Activated CD4-positive, alpha-beta memory T cell treated with anti-CD3 and anti-CD28 coated beads for 36 hours (primary cell): ENCODE data around the gene CCDC15. TPM values are rescaled to one million over a fixed set of nuclear protein-coding genes. Genes with fewer than 3 reads are reported as not detected.

Experiments used
- CTCF ChIA-PET: fragments of 350-600 bp; sonication (Branson Sonifier 250); formaldehyde crosslinking; loops from one replicate; lab custom pipeline; 2021; ENCODE audit warnings: antibody characterized with exemption, inconsistent platforms; lab: Charles Lee
- POLR2A ChIA-PET: fragments of 350-600 bp; sonication (Branson Sonifier 250); formaldehyde crosslinking; loops from one replicate; lab custom pipeline; 2021; ENCODE audit warnings: antibody characterized with exemption; lab: Charles Lee
- DNase-seq: peaks from one replicate; pipeline ENCODE4 v3.0.0-alpha.2; 2020
- H3K27ac Mint-ChIP-seq: one replicate; pipeline ENCODE4 v1.8.0; 2021; ENCODE audit warnings: mixed read lengths
- H3K27me3 Mint-ChIP-seq: one replicate; pipeline ENCODE4 v1.8.0; 2021; ENCODE audit warnings: mixed read lengths
- H3K36me3 Mint-ChIP-seq: one replicate; pipeline ENCODE4 v1.8.0; 2021; ENCODE audit warnings: mixed read lengths
- H3K4me1 Mint-ChIP-seq: one replicate; pipeline ENCODE4 v1.8.0; 2021; ENCODE audit warnings: low read depth, mixed read lengths
- H3K4me3 Mint-ChIP-seq: one replicate; pipeline ENCODE4 v1.8.0; 2021; ENCODE audit warnings: mild to moderate bottlenecking, mixed read lengths
- H3K9me3 Mint-ChIP-seq: one replicate; pipeline ENCODE4 v1.8.0; 2021; ENCODE audit warnings: mixed read lengths
- intact Hi-C: fragments of 100-400 bp; cut with micrococcal nuclease; formaldehyde crosslinking; loops from one replicate; pipeline ENCODE4 v1.15.1; 2023
- total RNA-seq, 2 experiments: library from RNA; stranded (reverse); gene quantifications; one replicate each; pipeline ENCODE4 v1.2.3, GENCODE V29; 2021

Gene CCDC15
- total RNA-seq, 2 experiments from 2014 or later = 5.6 to 6.4 TPM

- no peak for DNase-seq
- Mint-ChIP-seq H3K4me3 (peak overlapping the region; percentile 72), H3K4me1 (peaks cover 13% of the 10 kb centered on the region), H3K27me3 (peaks cover 19% of the 10 kb centered on the region), H3K36me3 (no peaks in the 10 kb centered on the region), H3K9me3 (no peaks in the 10 kb centered on the region), H3K27ac (no peak overlapping the region)
- POLR2A ChIA-PET = no interaction called here
- CTCF ChIA-PET = interaction anchor here (1.4 kb wide), 1 partner anchor 186 kb away, joined by 4 read pairs; no protein-coding TSS in a partner anchor
- intact Hi-C loops = loop anchor here (5.0 kb wide), 1 partner anchor 50 kb away; the partner anchor contains the start of gene TMEM218
These were observed 108.4 kb downstream of the CCDC15 start for GRCh38 chr11:125062218-125062930.

DNA sequence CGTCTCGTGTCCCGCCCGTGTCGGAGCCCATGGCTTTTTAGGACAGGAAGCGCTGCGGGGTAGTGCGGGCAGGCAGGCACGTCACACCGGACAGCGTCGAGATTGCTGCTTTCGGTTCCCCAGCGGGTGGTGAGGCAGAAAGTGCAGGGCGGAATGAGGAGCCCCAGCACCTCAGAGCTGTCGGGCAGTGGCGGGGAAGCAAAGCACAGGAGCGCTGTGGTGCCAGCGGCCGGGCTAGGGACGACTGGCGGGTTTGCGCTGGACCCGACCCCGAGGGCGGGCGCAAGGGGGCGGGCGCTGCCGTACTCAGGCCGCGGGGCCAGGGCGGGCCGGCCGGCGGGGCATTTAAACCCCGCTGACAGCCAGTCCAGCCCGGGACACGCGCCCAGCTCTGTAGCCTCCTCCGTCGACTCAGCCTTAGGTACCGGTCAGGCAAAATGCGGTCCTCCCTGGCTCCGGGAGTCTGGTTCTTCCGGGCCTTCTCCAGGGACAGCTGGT is 109.0 kb downstream of the CCDC15 start, which contains the start of gene SLC37A2:
Gene SLC37A2 (plus strand): TSS at position 375 of the 498 bp plus-strand sequence. CDS start 63 bp downstream, at position 438.
- no peaks in the 10 kb centered on the region for H3K36me3 Mint-ChIP-seq
- H3K4me3 Mint-ChIP-seq = peak within 1 kb of the TSS; percentile 72
- H3K9me3 Mint-ChIP-seq = no peaks in the 10 kb centered on the region
- ChIA-PET CTCF (interaction anchor here (1.3 to 1.4 kb wide), 2 partner anchors 10 to 186 kb away, joined by 4 read pairs; no protein-coding TSS in a partner anchor), POLR2A (no interaction called here)
- DNase-seq = peak; percentile 72
- H3K27me3 Mint-ChIP-seq = peaks cover 19% of the 10 kb centered on the region
- intact Hi-C loops = loop anchor here (5.0 kb wide), 1 partner anchor 49 kb away; the partner anchor contains the start of gene TMEM218
- H3K4me1 Mint-ChIP-seq = peaks cover 13% of the 10 kb centered on the region
- no peak within 1 kb of the TSS for H3K27ac Mint-ChIP-seq

- Mint-ChIP-seq H3K27me3 (peaks cover 22% of the 10 kb centered on the region), H3K9me3 (no peaks in the 10 kb centered on the region), H3K27ac (no peak overlapping the region), H3K36me3 (no peaks in the 10 kb centered on the region), H3K4me1 (peaks cover 13% of the 10 kb centered on the region), H3K4me3 (peak overlapping the region; percentile 20)
- POLR2A ChIA-PET = interaction anchor here (0.6 kb wide), 1 partner anchor 187 kb away, joined by 3 read pairs; no protein-coding TSS in a partner anchor
- intact Hi-C loops = loop anchor here (5.0 kb wide), 1 partner anchor 49 kb away; the partner anchor contains the start of gene TMEM218
- CTCF ChIA-PET = interaction anchor here (0.6 to 1.4 kb wide), 3 partner anchors 9 to 187 kb away, joined by 3 to 4 read pairs (median 4); no protein-coding TSS in a partner anchor
- DNase-seq = no peak
These were observed 109.5 kb downstream of the CCDC15 start for GRCh38 chr11:125063429-125064043.

DNA sequence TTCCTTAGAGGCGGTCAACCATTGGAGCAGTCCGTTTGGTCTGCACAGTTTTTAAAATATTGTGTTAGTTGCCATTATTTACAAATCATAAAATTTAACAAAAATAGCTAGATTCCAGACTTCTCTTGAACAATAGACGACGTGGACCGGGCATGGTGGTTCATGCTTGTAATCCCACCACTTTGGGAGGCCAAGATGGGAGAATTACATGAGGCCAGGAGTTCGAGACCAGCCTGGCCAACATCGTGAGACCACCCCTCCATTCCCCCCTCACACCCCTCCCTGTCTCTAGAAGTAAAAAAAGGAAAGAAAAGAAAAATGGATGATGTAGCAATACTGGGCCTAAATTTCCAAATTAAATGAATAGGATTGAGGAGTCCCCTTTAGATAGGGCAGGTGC is 110.1 kb downstream of the CCDC15 start:
- CTCF ChIA-PET = interaction anchor here (1.3 kb wide), 1 partner anchor 9 kb away, joined by 4 read pairs; no protein-coding TSS in a partner anchor
- H3K27ac Mint-ChIP-seq = no peak overlapping the region
- H3K27me3 Mint-ChIP-seq = peaks cover 24% of the 10 kb centered on the region
- H3K4me1 Mint-ChIP-seq = peaks cover 13% of the 10 kb centered on the region
- no peak for DNase-seq
- intact Hi-C loops = loop anchor here (5.0 kb wide), 1 partner anchor 48 kb away; the partner anchor contains the start of gene TMEM218
- POLR2A ChIA-PET = interaction anchor here (0.6 kb wide), 1 partner anchor 187 kb away, joined by 3 read pairs; no protein-coding TSS in a partner anchor
- no peak overlapping the region for H3K4me3 Mint-ChIP-seq
- H3K9me3 Mint-ChIP-seq = no peaks in the 10 kb centered on the region
- no peaks in the 10 kb centered on the region for H3K36me3 Mint-ChIP-seq

DNA sequence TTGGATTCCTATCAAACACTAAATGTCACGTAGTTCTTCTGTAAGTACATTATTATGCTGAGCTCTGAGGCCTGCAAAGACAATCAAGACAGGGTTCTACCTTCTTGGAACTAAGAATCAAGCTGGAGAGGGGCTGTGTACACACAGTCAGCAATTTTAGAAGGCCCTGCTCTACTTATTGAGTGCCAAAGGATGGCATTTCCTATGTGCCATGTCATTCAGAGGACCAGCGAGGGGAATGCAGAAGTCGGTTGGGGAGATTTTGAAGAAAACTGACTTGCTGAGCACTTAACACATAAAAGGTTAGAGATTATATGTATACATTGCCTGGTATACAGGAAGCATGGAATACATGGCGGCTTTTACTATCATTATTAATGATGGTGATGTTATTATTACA is 114.4 kb downstream of the CCDC15 start:
- ChIA-PET CTCF (no interaction called here), POLR2A (no interaction called here)
- no peak for DNase-seq
- Mint-ChIP-seq H3K4me3 (no peak overlapping the region), H3K27ac (no peak overlapping the region), H3K27me3 (peaks cover 35% of the 10 kb centered on the region), H3K9me3 (no peaks in the 10 kb centered on the region), H3K4me1 (peaks cover 8% of the 10 kb centered on the region), H3K36me3 (no peaks in the 10 kb centered on the region)
- intact Hi-C loops = no loop called here

GRCh38 chr11:125069008-125069407 is 115.0 kb downstream of the CCDC15 start:
- Mint-ChIP-seq H3K27ac (no peak overlapping the region), H3K4me3 (no peak overlapping the region), H3K36me3 (no peaks in the 10 kb centered on the region), H3K27me3 (peaks cover 30% of the 10 kb centered on the region), H3K4me1 (peaks cover 5% of the 10 kb centered on the region), H3K9me3 (no peaks in the 10 kb centered on the region)
- ChIA-PET POLR2A (no interaction called here), CTCF (interaction anchor here (1.9 kb wide), 1 partner anchor 73 kb away, joined by 6 read pairs; no protein-coding TSS in a partner anchor)
- no peak for DNase-seq
- intact Hi-C loops = no loop called here

DNA sequence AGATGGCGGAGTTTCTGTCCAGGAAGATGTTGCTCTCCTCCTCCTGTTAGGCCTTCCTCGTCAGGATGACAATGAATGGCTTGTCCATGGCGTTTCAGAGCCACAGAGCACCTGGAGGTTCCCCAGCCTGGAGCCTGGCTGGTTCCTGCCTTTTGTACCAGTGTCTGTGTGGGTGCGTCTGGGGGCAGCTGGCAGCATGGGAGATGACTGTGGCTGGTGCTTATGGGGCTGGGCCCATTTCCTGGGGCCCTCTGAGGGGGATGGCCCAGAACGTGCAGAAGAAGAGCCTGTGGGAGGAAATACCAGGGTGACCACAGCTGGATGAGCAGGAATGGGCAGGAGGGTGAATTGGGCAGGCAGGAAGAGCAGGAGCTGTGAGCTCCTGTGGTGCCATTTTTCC is 115.8 kb downstream of the CCDC15 start:
- POLR2A ChIA-PET = no interaction called here
- Mint-ChIP-seq H3K9me3 (no peaks in the 10 kb centered on the region), H3K4me3 (no peak overlapping the region), H3K27ac (no peak overlapping the region), H3K27me3 (peaks cover 23% of the 10 kb centered on the region), H3K4me1 (no peaks in the 10 kb centered on the region), H3K36me3 (no peaks in the 10 kb centered on the region)
- intact Hi-C loops = no loop called here
- CTCF ChIA-PET = interaction anchor here (0.6 to 1.9 kb wide), 2 partner anchors 72 to 265 kb away, joined by 3 to 6 read pairs; no protein-coding TSS in a partner anchor
- DNase-seq = no peak

GRCh38 chr11:125070699-125071254 is 116.8 kb downstream of the CCDC15 start:
- no peak overlapping the region for H3K4me3 Mint-ChIP-seq
- no peaks in the 10 kb centered on the region for H3K4me1 Mint-ChIP-seq
- peaks cover 22% of the 10 kb centered on the region for H3K27me3 Mint-ChIP-seq
- ChIA-PET CTCF (interaction anchor here (1.9 kb wide), 1 partner anchor 71 kb away, joined by 6 read pairs; no protein-coding TSS in a partner anchor), POLR2A (no interaction called here)
- intact Hi-C loops = no loop called here
- no peaks in the 10 kb centered on the region for H3K36me3 Mint-ChIP-seq
- H3K27ac Mint-ChIP-seq = no peak overlapping the region
- peak; percentile 46 for DNase-seq
- H3K9me3 Mint-ChIP-seq = no peaks in the 10 kb centered on the region

GRCh38 chr11:125071435-125071834 is 117.4 kb downstream of the CCDC15 start:
- H3K4me3 Mint-ChIP-seq = no peak overlapping the region
- peaks cover 18% of the 10 kb centered on the region for H3K27me3 Mint-ChIP-seq
- no peak for DNase-seq
- H3K9me3 Mint-ChIP-seq = no peaks in the 10 kb centered on the region
- no peaks in the 10 kb centered on the region for H3K36me3 Mint-ChIP-seq
- ChIA-PET CTCF (no interaction called here), POLR2A (no interaction called here)
- no peak overlapping the region for H3K27ac Mint-ChIP-seq
- intact Hi-C loops = no loop called here
- no peaks in the 10 kb centered on the region for H3K4me1 Mint-ChIP-seq

DNA sequence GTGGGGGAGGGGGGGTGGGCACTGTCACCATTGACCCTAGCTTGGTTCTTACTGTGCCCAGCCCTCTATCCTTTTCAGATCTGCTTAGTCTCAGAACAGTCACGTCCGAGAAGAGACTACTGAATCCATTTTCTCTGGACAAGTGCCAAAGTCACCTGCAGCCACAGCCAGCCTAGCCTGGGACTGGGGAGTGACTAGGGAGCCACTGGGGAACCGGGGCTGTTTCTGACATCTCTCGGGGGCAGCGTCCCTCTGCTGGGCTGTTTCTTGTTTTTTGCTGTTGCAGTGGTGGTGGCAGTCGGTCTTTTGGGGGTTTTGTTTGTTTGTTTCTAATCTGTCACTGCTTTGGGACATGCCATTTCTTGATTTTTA is 117.8 kb downstream of the CCDC15 start:
- Mint-ChIP-seq H3K9me3 (no peaks in the 10 kb centered on the region), H3K27me3 (peaks cover 19% of the 10 kb centered on the region)
- CTCF ChIA-PET = no interaction called here

DNA sequence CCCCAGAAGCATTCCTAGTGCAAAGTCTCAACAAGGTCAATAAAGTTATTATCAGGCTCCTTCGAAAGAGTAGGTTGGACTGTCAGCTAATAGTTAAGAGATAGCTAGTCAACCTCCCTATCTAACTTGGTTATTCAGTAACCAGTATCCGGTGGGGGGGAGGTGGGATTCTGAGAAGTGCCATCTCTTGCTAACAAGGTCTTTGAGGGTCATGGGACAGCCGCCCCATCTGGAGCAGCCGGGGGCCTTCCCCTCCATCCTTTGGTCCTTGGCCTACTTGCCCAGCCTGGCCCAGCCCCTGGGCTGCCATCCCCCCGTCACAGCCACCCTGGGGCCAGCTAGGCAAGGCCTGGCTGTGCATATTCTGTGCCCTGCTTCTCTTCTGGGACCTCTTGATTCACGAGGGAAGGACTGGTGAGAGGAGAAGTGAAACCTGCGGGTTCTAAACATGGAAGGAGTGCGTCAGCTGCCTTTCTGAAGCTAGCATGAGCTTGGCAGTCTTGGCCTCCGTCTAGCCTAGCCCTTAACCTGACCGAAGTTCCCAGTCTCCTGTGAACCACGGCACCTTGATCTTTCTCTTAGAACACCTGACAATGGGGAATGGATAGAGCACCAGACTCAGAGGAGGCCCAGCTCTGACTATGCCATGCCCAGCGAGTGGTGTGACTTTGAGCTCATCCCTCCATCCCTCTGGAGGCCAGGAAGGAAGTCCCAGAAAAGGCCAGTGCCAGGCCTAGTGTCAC is 118.4 kb downstream of the CCDC15 start:
- intact Hi-C loops = no loop called here
- CTCF ChIA-PET = interaction anchor here (1.4 to 1.6 kb wide), 2 partner anchors 9 to 70 kb away, joined by 3 to 4 read pairs; partner anchors contain the start of gene SLC37A2

More for the DNA sequence above, 117.8 kb downstream of the CCDC15 start:
- DNase-seq = no peak
- no peak overlapping the region for H3K4me3 Mint-ChIP-seq
- no peaks in the 10 kb centered on the region for H3K36me3 Mint-ChIP-seq
- H3K27ac Mint-ChIP-seq = no peak overlapping the region
- H3K4me1 Mint-ChIP-seq = no peaks in the 10 kb centered on the region
- intact Hi-C loops = no loop called here
- POLR2A ChIA-PET = no interaction called here

More for the DNA sequence above, 118.4 kb downstream of the CCDC15 start:
- Mint-ChIP-seq H3K4me1 (no peaks in the 10 kb centered on the region), H3K9me3 (no peaks in the 10 kb centered on the region), H3K27ac (no peak overlapping the region), H3K4me3 (no peak overlapping the region), H3K36me3 (no peaks in the 10 kb centered on the region), H3K27me3 (peaks cover 19% of the 10 kb centered on the region)
- no peak for DNase-seq
- POLR2A ChIA-PET = no interaction called here
